IMR-90 (cell line): Measurements from ENCODE around the gene PTPRN2. TPM values are rescaled to one million over a fixed set of nuclear protein-coding genes. Genes with fewer than 3 reads are reported as not detected.
A peak's percentile ranks its signal among the peaks of the same experiment; 100 is the strongest.

ENCODE experiments used
- ATAC-seq: fragments of 200-7000 bp; cut with Tn5 transposase; 2 replicates; pipeline ENCODE4 v1.9.1; 2020; ENCODE audit warnings: low read depth, mild to moderate bottlenecking, moderate library complexity
- BruUV-seq: library from RNA; stranded (reverse); fragments of 400-500 nt; replicated peaks from 2 replicates; lab custom pipeline; 2021; lab: Mats Ljungman, UMichigan
- CTCF ChIA-PET: fragments of 300-600 bp; formaldehyde crosslinking; extraction: SDS; loops from one replicate; lab custom pipeline; 2021; ENCODE audit warnings: antibody characterized with exemption; lab: Yijun Ruan, JAX
- POLR2A ChIA-PET: fragments of 300-600 bp; sonication (Branson Sonifier 250); formaldehyde crosslinking; loops from one replicate; lab custom pipeline; 2022; ENCODE audit warnings: antibody characterized with exemption; ENCODE audit not compliant: unreplicated experiment; lab: Charles Lee
- DNase-seq: peaks from one replicate; pipeline ENCODE4 v3.0.0; 2013
- H2AFZ ChIP-seq: replicated peaks from 2 replicates; pipeline ENCODE3; 2013; ENCODE audit warnings: low read length, mild to moderate bottlenecking; ENCODE audit not compliant: poor library complexity
- H2AK5ac ChIP-seq: 2 replicates; pipeline ENCODE4 v1.6.1; 2013; ENCODE audit warnings: low read depth, low read length, inconsistent platforms
- H2AK9ac ChIP-seq: replicated peaks from 2 replicates; pipeline ENCODE3; 2013; ENCODE audit warnings: mild to moderate bottlenecking, low read depth, low read length, moderate library complexity; ENCODE audit not compliant: poor library complexity
- H2BK120ac ChIP-seq: 2 replicates; pipeline ENCODE4 v1.6.1; 2013; ENCODE audit warnings: low read depth, low read length, inconsistent platforms
- H2BK15ac ChIP-seq: 3 replicates; pipeline ENCODE4 v1.6.1; 2013; ENCODE audit warnings: low read depth, low read length, inconsistent platforms
- H2BK20ac ChIP-seq: 2 replicates; pipeline ENCODE4 v1.6.1; 2013; ENCODE audit warnings: low read depth, mild to moderate bottlenecking, inconsistent platforms, low read length, moderate library complexity
- H2BK5ac ChIP-seq: 2 replicates; pipeline ENCODE4 v1.6.1; 2013; ENCODE audit warnings: mild to moderate bottlenecking, low read depth, low read length, inconsistent platforms; ENCODE audit not compliant: poor library complexity, severe bottlenecking
- H3K14ac ChIP-seq: replicated peaks from 2 replicates; pipeline ENCODE4 v1.6.1; 2013; ENCODE audit warnings: low read depth, low read length, inconsistent platforms
- H3K18ac ChIP-seq: 2 replicates; pipeline ENCODE4 v1.6.1; 2013; ENCODE audit warnings: low read depth, low read length, control low read depth
- H3K23ac ChIP-seq: 2 replicates; pipeline ENCODE4 v1.6.1; 2013; ENCODE audit warnings: low read depth, low read length, inconsistent platforms
- H3K27ac ChIP-seq: 2 replicates; pipeline ENCODE4 v1.5.1; 2013; ENCODE audit warnings: mild to moderate bottlenecking, control low read depth, low read length; ENCODE audit not compliant: insufficient read depth
- H3K27me3 ChIP-seq: 2 replicates; pipeline ENCODE4 v1.6.1; 2013; ENCODE audit warnings: low read length; ENCODE audit not compliant: control insufficient read depth, insufficient read depth
- H3K36me3 ChIP-seq: 2 replicates; pipeline ENCODE4 v1.6.1; 2013; ENCODE audit warnings: low read length, mixed read lengths; ENCODE audit not compliant: control insufficient read depth, insufficient read depth
- H3K4ac ChIP-seq: 2 replicates; pipeline ENCODE4 v1.6.1; 2013; ENCODE audit warnings: low read depth, low read length, inconsistent platforms
- H3K4me1 ChIP-seq: 2 replicates; pipeline ENCODE4 v1.6.1; 2013; ENCODE audit warnings: low read length, mixed read lengths; ENCODE audit not compliant: control insufficient read depth, insufficient read depth
- H3K4me2 ChIP-seq: 2 replicates; pipeline ENCODE4 v1.6.1; 2013; ENCODE audit warnings: low read depth, mild to moderate bottlenecking, control low read depth, low read length, moderate library complexity
- H3K4me3 ChIP-seq: 2 replicates; pipeline ENCODE4 v1.5.1; 2013; ENCODE audit warnings: low read depth, mild to moderate bottlenecking, control low read depth, low read length, moderate library complexity; ENCODE audit not compliant: insufficient read depth
- H3K56ac ChIP-seq: 2 replicates; pipeline ENCODE4 v1.6.1; 2013; ENCODE audit warnings: low read length, inconsistent platforms; ENCODE audit not compliant: insufficient read depth; ENCODE audit errors: extremely low read depth
- H3K79me1 ChIP-seq, 2 experiments: 2 replicates each; pipeline ENCODE4 v1.6.1; 2013; ENCODE audit warnings: low read length in 2 of 2, inconsistent platforms in 1 of 2, low read depth in 1 of 2
- H3K9ac ChIP-seq: 2 replicates; pipeline ENCODE4 v1.6.1; 2013; ENCODE audit warnings: low read depth, low read length, control low read depth
- H3K9me1 ChIP-seq: 2 replicates; pipeline ENCODE4 v1.6.1; 2013; ENCODE audit warnings: low read length, inconsistent platforms; ENCODE audit not compliant: insufficient read depth
- H3K9me3 ChIP-seq: 2 replicates; pipeline ENCODE4 v1.6.1; 2013; ENCODE audit warnings: low read length; ENCODE audit not compliant: control insufficient read depth, insufficient read depth
- H4K20me1 ChIP-seq: 2 replicates; pipeline ENCODE4 v1.6.1; 2013; ENCODE audit warnings: low read length, inconsistent platforms; ENCODE audit not compliant: insufficient read depth
- H4K5ac ChIP-seq: 2 replicates; pipeline ENCODE4 v1.6.1; 2013; ENCODE audit warnings: mild to moderate bottlenecking, low read depth, low read length, control low read depth
- H4K8ac ChIP-seq, 2 experiments: 2 replicates each; pipeline ENCODE4 v1.6.1; 2013; ENCODE audit warnings: low read depth in 2 of 2, low read length in 2 of 2, control low read depth in 1 of 2, inconsistent platforms in 1 of 2
- H4K91ac ChIP-seq: 2 replicates; pipeline ENCODE4 v1.6.1; 2013; ENCODE audit warnings: low read depth, low read length, inconsistent platforms; ENCODE audit not compliant: insufficient read depth
- MAFK ChIP-seq: IDR thresholded peaks from 2 replicates; pipeline ENCODE4 v1.6.1; 2012; ENCODE audit warnings: low read depth, low read length, improper control_type of control experiment
- MXI1 ChIP-seq: IDR thresholded peaks from 2 replicates; pipeline ENCODE4 v1.6.1; 2012; ENCODE audit warnings: low read depth, mild to moderate bottlenecking, low read length, moderate library complexity, borderline replicate concordance
- NFE2L2 ChIP-seq: fragments of 150-350 bp; IDR thresholded peaks from 2 replicates; pipeline ENCODE4 v1.6.1; 2016; ENCODE audit warnings: low read depth, mild to moderate bottlenecking, low read length
- WGBS, 2 experiments: methylation state at CpG; one replicate each; pipeline versions ENCODE4 v1.1.5 to v1.1.7; 2013; ENCODE audit warnings: missing lambda C conversion rate in 2 of 2; ENCODE audit not compliant: insufficient read length in 1 of 2; ENCODE audit errors: extremely low coverage in 2 of 2; 5-methylcytosine and 5-hydroxymethylcytosine counted together
- dilution Hi-C: fragments of 300-500 bp; cut with HindIII; formaldehyde crosslinking; loops from one replicate; pipeline ENCODE4 v1.14.3; 2018; ENCODE audit warnings: low sequenced_read_pairs; ENCODE audit not compliant: unreplicated experiment
- in situ Hi-C: fragments of 300-500 bp; cut with MboI; formaldehyde crosslinking; loops from 3 replicates; pipeline ENCODE4 v1.14.3; 2019; ENCODE audit warnings: low sequenced_read_pairs, inconsistent platforms, mixed read lengths
- intact Hi-C: fragments of 100-400 bp; cut with micrococcal nuclease; formaldehyde crosslinking; loops from 2 replicates; pipeline ENCODE4 v1.10.0; 2022
- polyA plus RNA-seq, 3 experiments: library from polyadenylated mRNA; depleted of rRNA; stranded (reverse); fragments of >200 nt; gene quantifications; 2 replicates each; pipeline ENCODE4 v1.2.3, GENCODE V29; 2012; ENCODE audit warnings: low replicate concordance in 1 of 3
- total RNA-seq: library from RNA; depleted of rRNA; stranded (reverse); fragments of >200 nt; gene quantifications from 2 replicates; pipeline ENCODE4 v1.2.3, GENCODE V29; 2012
- TF ChIP-seq, protein P1 (sequence below): conservative IDR thresholded peaks from 2 replicates; pipeline ENCODE4 v1.5.1; 2012; ENCODE audit warnings: mild to moderate bottlenecking, low read depth, low read length, improper control_type of control experiment

Gene PTPRN2
- total and polyA plus RNA-seq, 2 of the 4 experiments (the other 2 are of a cell fraction) = 0.03 TPM; not detected in 1

- no TSS peak for BruUV-seq
- DNase-seq (no peak), ATAC-seq (no peak)
- dilution Hi-C loops = no loop called here
- Histone ChIP-seq H3K36me3 (no peaks in the 10 kb centered on the region), H4K20me1 (no peaks in the 10 kb centered on the region), H2BK20ac (no peak overlapping the region), H3K27ac (no peak overlapping the region), H3K14ac (no peak overlapping the region), H2AK5ac (no peak overlapping the region), H4K91ac (no peak overlapping the region), H3K23ac (no peak overlapping the region), H2AK9ac (no peak overlapping the region), H4K8ac (no peak overlapping the region), H2BK120ac (no peak overlapping the region), H3K4me3 (no peak overlapping the region), H3K9me1 (no peaks in the 10 kb centered on the region), H3K9me3 (peaks cover 49% of the 10 kb centered on the region), H2AFZ (no peak overlapping the region), H2BK5ac (no peak overlapping the region), H3K4me2 (no peak overlapping the region), H3K18ac (no peak overlapping the region), H3K4me1 (no peaks in the 10 kb centered on the region), H3K9ac (no peak overlapping the region), H3K56ac (no peak overlapping the region), H3K79me1 (no peaks in the 10 kb centered on the region), H4K5ac (no peak overlapping the region), H3K4ac (no peak overlapping the region), H2BK15ac (no peak overlapping the region), H3K27me3 (no peaks in the 10 kb centered on the region)
- intact Hi-C loops = no loop called here
- in situ Hi-C loops = no loop called here
- no CpG with 5 or more reads among the region's 20 CpGs for WGBS, 2 experiments
- ChIA-PET CTCF (no interaction called here), POLR2A (no interaction called here)
- peak; percentile 48 for TF ChIP-seq MAFK
- TF ChIP-seq MXI1 = no peak
- TF ChIP-seq, protein P1, sequence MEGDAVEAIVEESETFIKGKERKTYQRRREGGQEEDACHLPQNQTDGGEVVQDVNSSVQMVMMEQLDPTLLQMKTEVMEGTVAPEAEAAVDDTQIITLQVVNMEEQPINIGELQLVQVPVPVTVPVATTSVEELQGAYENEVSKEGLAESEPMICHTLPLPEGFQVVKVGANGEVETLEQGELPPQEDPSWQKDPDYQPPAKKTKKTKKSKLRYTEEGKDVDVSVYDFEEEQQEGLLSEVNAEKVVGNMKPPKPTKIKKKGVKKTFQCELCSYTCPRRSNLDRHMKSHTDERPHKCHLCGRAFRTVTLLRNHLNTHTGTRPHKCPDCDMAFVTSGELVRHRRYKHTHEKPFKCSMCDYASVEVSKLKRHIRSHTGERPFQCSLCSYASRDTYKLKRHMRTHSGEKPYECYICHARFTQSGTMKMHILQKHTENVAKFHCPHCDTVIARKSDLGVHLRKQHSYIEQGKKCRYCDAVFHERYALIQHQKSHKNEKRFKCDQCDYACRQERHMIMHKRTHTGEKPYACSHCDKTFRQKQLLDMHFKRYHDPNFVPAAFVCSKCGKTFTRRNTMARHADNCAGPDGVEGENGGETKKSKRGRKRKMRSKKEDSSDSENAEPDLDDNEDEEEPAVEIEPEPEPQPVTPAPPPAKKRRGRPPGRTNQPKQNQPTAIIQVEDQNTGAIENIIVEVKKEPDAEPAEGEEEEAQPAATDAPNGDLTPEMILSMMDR = no peak
- TF ChIP-seq NFE2L2 = no peak
Measured at GRCh38 chr7:157850481-157851444, 736.9 kb downstream of the PTPRN2 start.
